DND-41 (cell line): Measurements from ENCODE around the gene BNC2.

Experiments used
- EZH2 ChIP-seq: IDR thresholded peaks from 3 replicates; pipeline ENCODE4 v1.6.1; 2012; ENCODE audit warnings: borderline replicate concordance, low read depth, mild to moderate bottlenecking, moderate library complexity, low read length, inconsistent platforms; ENCODE audit not compliant: severe bottlenecking
- TF ChIP-seq, protein P1 (sequence below): IDR thresholded peaks from 2 replicates; pipeline ENCODE4 v1.5.1; 2012; ENCODE audit warnings: borderline replicate concordance, low read length, moderate library complexity, mild to moderate bottlenecking; ENCODE audit not compliant: poor library complexity, severe bottlenecking; ENCODE audit errors: extremely low read depth

- TF ChIP-seq EZH2: no peak
- TF ChIP-seq, protein P1, sequence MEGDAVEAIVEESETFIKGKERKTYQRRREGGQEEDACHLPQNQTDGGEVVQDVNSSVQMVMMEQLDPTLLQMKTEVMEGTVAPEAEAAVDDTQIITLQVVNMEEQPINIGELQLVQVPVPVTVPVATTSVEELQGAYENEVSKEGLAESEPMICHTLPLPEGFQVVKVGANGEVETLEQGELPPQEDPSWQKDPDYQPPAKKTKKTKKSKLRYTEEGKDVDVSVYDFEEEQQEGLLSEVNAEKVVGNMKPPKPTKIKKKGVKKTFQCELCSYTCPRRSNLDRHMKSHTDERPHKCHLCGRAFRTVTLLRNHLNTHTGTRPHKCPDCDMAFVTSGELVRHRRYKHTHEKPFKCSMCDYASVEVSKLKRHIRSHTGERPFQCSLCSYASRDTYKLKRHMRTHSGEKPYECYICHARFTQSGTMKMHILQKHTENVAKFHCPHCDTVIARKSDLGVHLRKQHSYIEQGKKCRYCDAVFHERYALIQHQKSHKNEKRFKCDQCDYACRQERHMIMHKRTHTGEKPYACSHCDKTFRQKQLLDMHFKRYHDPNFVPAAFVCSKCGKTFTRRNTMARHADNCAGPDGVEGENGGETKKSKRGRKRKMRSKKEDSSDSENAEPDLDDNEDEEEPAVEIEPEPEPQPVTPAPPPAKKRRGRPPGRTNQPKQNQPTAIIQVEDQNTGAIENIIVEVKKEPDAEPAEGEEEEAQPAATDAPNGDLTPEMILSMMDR: no peak
These were observed 358.2 kb downstream of the BNC2 start for GRCh38 chr9:16512281-16512680.
